ENCODE results near the gene UBIAD1. TPM values are rescaled to one million over a fixed set of nuclear protein-coding genes. Genes with fewer than 3 reads are reported as not detected.
A peak's percentile ranks its signal among the peaks of the same experiment; 100 is the strongest.

Gene UBIAD1, protein sequence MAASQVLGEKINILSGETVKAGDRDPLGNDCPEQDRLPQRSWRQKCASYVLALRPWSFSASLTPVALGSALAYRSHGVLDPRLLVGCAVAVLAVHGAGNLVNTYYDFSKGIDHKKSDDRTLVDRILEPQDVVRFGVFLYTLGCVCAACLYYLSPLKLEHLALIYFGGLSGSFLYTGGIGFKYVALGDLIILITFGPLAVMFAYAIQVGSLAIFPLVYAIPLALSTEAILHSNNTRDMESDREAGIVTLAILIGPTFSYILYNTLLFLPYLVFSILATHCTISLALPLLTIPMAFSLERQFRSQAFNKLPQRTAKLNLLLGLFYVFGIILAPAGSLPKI
- polyA plus RNA-seq, result 13.6 TPM
- long read RNA-seq, donor 1, transcript UBIAD1-202 (2 exons, 3,646 nt), result major isoform, 6 of 6 reads
- long read RNA-seq, donor 1, partial matches to known transcripts, result 0 of 6 reads
- long read RNA-seq, donor 1, other reads (novel, unspliced or antisense), result 0 of 6 reads
- long read RNA-seq, donor 2, transcript UBIAD1-202 (2 exons, 3,646 nt), result major isoform, 10 of 10 reads
- long read RNA-seq, donor 2, partial matches to known transcripts, result 0 of 10 reads
- long read RNA-seq, donor 2, other reads (novel, unspliced or antisense), result 0 of 10 reads
- long read RNA-seq, donor 3, result 0 reads
- long read RNA-seq, donor 4, partial matches to known transcripts, result 0 of 2 reads
- long read RNA-seq, donor 4, other reads (novel, unspliced or antisense), result 0 of 2 reads
- long read RNA-seq, donor 5, transcript UBIAD1-202 (2 exons, 3,646 nt), result major isoform, 7 of 7 reads
- long read RNA-seq, donor 5, partial matches to known transcripts, result 0 of 7 reads
- long read RNA-seq, donor 5, other reads (novel, unspliced or antisense), result 0 of 7 reads
- long read RNA-seq, donor 6, transcript UBIAD1-202 (2 exons, 3,646 nt), result major isoform, 12 of 12 reads
- long read RNA-seq, donor 6, partial matches to known transcripts, result 0 of 12 reads
- long read RNA-seq, donor 6, other reads (novel, unspliced or antisense), result 0 of 12 reads
- long read RNA-seq, donor 7, partial matches to known transcripts, result 0 of 3 reads
- long read RNA-seq, donor 7, other reads (novel, unspliced or antisense), result 0 of 3 reads
- long read RNA-seq, donor 8, transcript UBIAD1-202 (2 exons, 3,646 nt), result major isoform, 12 of 12 reads
- long read RNA-seq, donor 8, partial matches to known transcripts, result 0 of 12 reads
- long read RNA-seq, donor 8, other reads (novel, unspliced or antisense), result 0 of 12 reads
- long read RNA-seq, donor 9, transcript UBIAD1-202 (2 exons, 3,646 nt), result major isoform, 6 of 6 reads
- long read RNA-seq, donor 9, partial matches to known transcripts, result 0 of 6 reads
- long read RNA-seq, donor 9, other reads (novel, unspliced or antisense), result 0 of 6 reads
- long read RNA-seq, donor 10, transcript UBIAD1-202 (2 exons, 3,646 nt), result major isoform, 13 of 13 reads
- long read RNA-seq, donor 10, partial matches to known transcripts, result 0 of 13 reads
- long read RNA-seq, donor 10, other reads (novel, unspliced or antisense), result 0 of 13 reads
- long read RNA-seq, donor 11, transcript UBIAD1-202 (2 exons, 3,646 nt), result major isoform, 6 of 6 reads
- long read RNA-seq, donor 11, partial matches to known transcripts, result 0 of 6 reads
- long read RNA-seq, donor 11, other reads (novel, unspliced or antisense), result 0 of 6 reads

DNA sequence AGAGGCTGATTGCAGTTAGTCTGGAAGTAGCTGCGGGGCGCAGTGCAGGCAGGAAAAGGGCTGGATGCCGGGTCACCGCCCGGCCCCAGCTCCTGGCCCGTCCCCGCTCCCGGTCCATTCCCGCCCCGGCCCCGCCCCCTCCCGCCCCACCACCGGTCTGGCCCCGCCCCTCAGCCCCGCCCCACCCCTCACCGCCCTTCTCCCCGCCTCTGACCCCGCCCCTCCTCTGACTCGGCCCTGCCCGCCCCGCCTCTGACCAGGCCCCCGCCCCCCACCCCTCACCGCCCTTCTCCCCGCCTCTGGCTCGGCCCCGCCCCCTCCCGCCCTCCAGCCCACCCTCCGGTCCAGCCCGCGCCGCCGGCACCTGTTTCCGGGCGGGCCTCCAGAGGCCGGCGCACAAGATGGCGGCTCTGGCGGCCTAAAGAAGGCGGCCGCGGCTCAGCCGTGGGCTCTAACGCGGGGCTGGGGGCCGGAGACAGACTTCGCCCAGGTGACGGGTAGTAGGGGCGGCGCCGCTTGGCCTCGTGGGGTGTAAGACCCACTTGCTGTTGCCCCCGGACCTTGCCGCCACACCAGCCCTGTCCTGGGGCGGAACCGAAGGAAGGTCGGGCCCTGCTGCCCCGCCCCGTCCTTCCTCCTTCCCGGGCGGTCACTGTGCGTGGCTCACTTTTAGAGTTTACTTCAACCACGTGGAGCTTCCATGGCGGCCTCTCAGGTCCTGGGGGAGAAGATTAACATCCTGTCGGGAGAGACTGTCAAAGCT is at the start of gene UBIAD1:
Gene UBIAD1 (plus strand): TSS at position 367 of the 763 bp plus-strand sequence. CDS start 334 bp downstream, at position 701.
- H3K27me3 ChIP-seq (ENCODE audit: control insufficient read depth, insufficient read depth, low read length), result no peaks in the 10 kb centered on the region
- peak within 1 kb of the TSS; percentile 98 for H3K4me3 ChIP-seq (ENCODE audit: low read length)
- whole genome bisulfite sequencing (ENCODE audit: insufficient coverage, low lambda C conversion rate), result no CpG with 5 or more reads among the region's 64 CpGs
- no peaks in the 10 kb centered on the region for H3K9me3 ChIP-seq (ENCODE audit: control insufficient read depth, low read depth, low read length)
- peak within 1 kb of the TSS; percentile 98 for H3K27ac ChIP-seq (ENCODE audit: low read length)
- peaks cover 8% of the 10 kb centered on the region for H3K4me1 ChIP-seq (ENCODE audit: control insufficient read depth, insufficient read depth, low read length)
- no peaks in the 10 kb centered on the region for H3K36me3 ChIP-seq (ENCODE audit: control insufficient read depth, insufficient read depth, low read length)
- peak; percentile 76 to 94 for DNase-seq

DNA sequence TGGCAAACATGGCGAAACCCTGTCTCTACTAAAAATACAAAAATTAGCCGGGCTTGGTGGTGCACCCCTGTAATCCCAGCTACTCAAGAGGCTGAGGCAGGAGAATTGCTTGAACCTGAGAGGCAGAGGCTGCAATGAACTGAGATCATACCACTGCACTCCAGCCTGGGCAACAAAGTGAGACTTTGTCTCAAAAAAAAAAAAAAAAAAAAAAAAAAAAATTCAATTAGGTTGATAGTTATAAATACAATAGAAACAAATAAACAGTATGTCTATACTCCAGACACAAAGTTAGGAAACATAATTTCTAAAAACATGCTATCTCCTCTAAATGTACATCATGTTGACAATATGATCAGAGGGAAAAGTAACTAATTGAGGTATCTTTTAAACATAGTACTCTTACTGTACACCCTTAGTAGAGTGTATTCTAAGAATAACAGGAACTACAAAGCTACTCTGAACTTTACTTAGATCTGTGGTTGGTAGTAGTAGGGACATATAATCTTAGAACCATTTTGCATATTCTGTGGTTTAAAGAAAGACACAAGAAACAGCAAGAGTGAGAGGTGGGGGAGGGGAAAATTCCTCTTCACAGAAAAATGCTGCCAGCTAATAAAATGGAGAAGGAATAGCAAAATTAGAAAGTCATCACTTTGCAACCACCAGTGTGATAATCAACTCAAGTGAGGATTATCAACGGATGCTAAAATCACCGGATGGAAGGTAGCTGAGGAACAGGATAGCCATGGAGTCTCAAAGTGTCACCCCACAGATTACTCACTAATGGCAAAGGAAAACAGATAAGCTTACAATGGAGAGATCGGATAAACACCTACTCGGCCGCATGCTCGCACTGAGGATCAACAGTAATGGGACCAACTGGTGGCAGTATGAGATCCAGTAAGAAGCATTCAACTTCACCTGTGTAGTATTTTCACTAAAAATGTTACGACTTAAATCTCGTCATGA is 45.6 kb upstream of the UBIAD1 start:
- WGBS (ENCODE audit: insufficient coverage, low lambda C conversion rate), result 87% methylated on average over 3 of the region's 10 CpGs
- Histone ChIP-seq H3K4me3 (ENCODE audit: low read length) (no peak overlapping the region), H3K9me3 (ENCODE audit: control insufficient read depth, low read depth, low read length) (no peaks in the 10 kb centered on the region), H3K36me3 (ENCODE audit: control insufficient read depth, insufficient read depth, low read length) (peaks cover 52% of the 10 kb centered on the region), H3K4me1 (ENCODE audit: control insufficient read depth, insufficient read depth, low read length) (no peaks in the 10 kb centered on the region), H3K27me3 (ENCODE audit: control insufficient read depth, insufficient read depth, low read length) (no peaks in the 10 kb centered on the region), H3K27ac (ENCODE audit: low read length) (no peak overlapping the region)
- no peak for DNase-seq

DNA sequence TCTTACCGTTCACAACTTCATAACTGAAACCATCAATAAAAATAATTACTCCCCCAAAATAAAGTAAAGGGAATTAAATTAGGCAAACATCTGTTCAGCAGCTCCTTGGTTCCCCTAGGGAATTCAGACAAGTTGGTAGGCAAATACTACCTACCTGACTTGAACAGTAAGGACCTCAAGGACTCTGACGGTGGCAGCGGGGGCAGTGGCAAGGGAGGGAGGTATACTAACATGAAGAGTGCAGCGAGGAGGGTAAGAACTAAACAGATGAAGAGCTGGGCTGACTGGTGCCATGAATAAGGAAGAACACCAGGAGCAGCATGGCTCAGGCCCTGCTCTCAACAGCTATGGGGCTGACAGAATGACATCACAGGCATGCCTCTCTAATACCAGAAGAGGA is 43.8 kb upstream of the UBIAD1 start:
- Histone ChIP-seq H3K27ac (ENCODE audit: low read length) (no peak overlapping the region), H3K27me3 (ENCODE audit: control insufficient read depth, insufficient read depth, low read length) (no peaks in the 10 kb centered on the region), H3K4me1 (ENCODE audit: control insufficient read depth, insufficient read depth, low read length) (no peaks in the 10 kb centered on the region), H3K36me3 (ENCODE audit: control insufficient read depth, insufficient read depth, low read length) (peaks cover 68% of the 10 kb centered on the region), H3K9me3 (ENCODE audit: control insufficient read depth, low read depth, low read length) (no peaks in the 10 kb centered on the region), H3K4me3 (ENCODE audit: low read length) (no peak overlapping the region)
- no peak for DNase-seq
- WGBS (ENCODE audit: insufficient coverage, low lambda C conversion rate), result 89% methylated on average over 4 of the region's 4 CpGs

DNA sequence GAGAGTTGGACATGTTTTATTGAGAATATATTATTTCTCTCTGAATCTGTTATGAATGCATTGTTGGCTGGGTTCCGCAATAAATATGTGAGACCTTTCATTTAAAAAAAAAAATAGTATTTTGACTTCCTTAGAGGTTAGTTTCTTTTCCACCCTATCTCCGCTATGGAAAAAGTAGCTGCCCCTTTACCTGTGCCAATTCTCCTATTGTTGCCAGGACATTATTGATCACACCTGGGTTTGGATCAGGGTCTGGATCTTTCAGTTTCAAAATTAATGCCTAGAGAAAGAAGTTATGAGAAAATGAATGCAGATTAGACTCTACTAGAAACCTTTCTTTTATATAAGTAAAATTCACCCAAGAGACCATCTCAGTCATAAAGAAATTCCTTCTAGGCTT is 39.8 kb upstream of the UBIAD1 start:
- 100% methylated on average over 1 of the region's 2 CpGs for WGBS (ENCODE audit: insufficient coverage, low lambda C conversion rate)
- Histone ChIP-seq H3K4me1 (ENCODE audit: control insufficient read depth, insufficient read depth, low read length) (no peaks in the 10 kb centered on the region), H3K27me3 (ENCODE audit: control insufficient read depth, insufficient read depth, low read length) (no peaks in the 10 kb centered on the region), H3K36me3 (ENCODE audit: control insufficient read depth, insufficient read depth, low read length) (peaks cover 91% of the 10 kb centered on the region), H3K9me3 (ENCODE audit: control insufficient read depth, low read depth, low read length) (no peaks in the 10 kb centered on the region), H3K27ac (ENCODE audit: low read length) (no peak overlapping the region), H3K4me3 (ENCODE audit: low read length) (no peak overlapping the region)
- DNase-seq, result no peak

DNA sequence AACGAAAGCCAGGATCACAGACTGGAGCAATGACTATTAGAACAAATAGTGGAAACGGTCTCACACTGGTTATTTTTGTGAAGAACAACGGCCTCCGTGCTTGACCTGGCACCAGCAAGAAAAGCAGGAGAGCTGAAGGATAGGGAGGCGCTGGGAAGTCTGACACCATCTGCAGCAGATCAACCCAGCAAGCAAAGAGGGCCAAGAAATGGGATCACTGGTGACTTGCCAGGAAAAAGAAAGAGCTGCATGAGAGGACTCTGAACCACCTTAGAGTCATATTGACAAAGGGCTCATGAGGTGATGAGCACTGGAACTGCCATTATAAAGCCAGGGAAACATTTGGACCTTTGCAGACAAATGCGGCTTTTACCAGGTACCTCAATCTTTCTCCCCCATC is 35.6 kb upstream of the UBIAD1 start:
- Histone ChIP-seq H3K4me3 (ENCODE audit: low read length) (no peak overlapping the region), H3K4me1 (ENCODE audit: control insufficient read depth, insufficient read depth, low read length) (no peaks in the 10 kb centered on the region), H3K27ac (ENCODE audit: low read length) (no peak overlapping the region), H3K9me3 (ENCODE audit: control insufficient read depth, low read depth, low read length) (no peaks in the 10 kb centered on the region), H3K27me3 (ENCODE audit: control insufficient read depth, insufficient read depth, low read length) (no peaks in the 10 kb centered on the region), H3K36me3 (ENCODE audit: control insufficient read depth, insufficient read depth, low read length) (peaks cover 82% of the 10 kb centered on the region)
- no peak for DNase-seq
- 100% methylated on average over 1 of the region's 6 CpGs for WGBS (ENCODE audit: insufficient coverage, low lambda C conversion rate)

DNA sequence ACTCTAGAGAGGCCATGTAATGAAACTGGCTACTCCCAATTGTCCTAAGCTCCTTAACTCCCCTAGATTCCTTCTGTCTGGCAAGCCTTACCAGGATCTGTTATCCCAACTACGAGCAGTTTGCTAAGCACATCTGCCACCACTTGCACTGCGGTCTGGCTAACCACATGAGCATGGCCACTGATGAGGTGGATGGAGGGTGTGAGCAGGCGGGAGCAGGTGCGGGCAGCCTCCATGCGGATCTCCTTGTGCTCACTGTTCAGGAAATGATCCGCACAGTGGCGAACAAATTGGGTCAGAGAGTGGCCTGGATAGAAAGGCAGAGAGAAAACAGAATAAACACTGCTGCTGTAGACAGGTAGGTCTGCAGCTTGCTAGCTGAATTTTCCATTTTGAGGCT is 34.7 kb upstream of the UBIAD1 start:
- Histone ChIP-seq H3K36me3 (ENCODE audit: control insufficient read depth, insufficient read depth, low read length) (peaks cover 82% of the 10 kb centered on the region), H3K4me3 (ENCODE audit: low read length) (no peak overlapping the region), H3K27me3 (ENCODE audit: control insufficient read depth, insufficient read depth, low read length) (no peaks in the 10 kb centered on the region), H3K27ac (ENCODE audit: low read length) (no peak overlapping the region), H3K4me1 (ENCODE audit: control insufficient read depth, insufficient read depth, low read length) (no peaks in the 10 kb centered on the region), H3K9me3 (ENCODE audit: control insufficient read depth, low read depth, low read length) (no peaks in the 10 kb centered on the region)
- no CpG with 5 or more reads among the region's 7 CpGs for WGBS (ENCODE audit: insufficient coverage, low lambda C conversion rate)
- DNase-seq, result no peak

DNA sequence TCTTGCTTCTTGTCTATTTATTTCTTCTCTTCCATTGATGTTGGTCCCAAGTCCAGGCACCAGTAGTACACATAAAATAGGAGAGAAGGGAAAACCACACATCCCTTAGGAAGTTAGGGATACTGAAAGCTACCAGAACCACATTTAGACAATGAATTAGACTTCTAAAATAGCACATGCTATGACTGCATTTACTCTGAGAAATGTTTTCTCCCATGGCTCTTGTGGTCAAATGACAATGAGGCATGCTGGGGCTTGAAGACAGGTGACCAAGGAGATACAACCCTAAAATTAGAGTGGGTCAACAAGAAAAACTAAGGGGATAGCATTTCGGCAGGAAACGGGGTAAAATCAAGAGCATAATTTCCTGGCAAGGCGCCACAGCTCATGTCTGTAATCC is 27.8 kb upstream of the UBIAD1 start:
- H3K9me3 ChIP-seq (ENCODE audit: control insufficient read depth, low read depth, low read length), result no peaks in the 10 kb centered on the region
- H3K36me3 ChIP-seq (ENCODE audit: control insufficient read depth, insufficient read depth, low read length), result peaks cover 57% of the 10 kb centered on the region
- H3K4me3 ChIP-seq (ENCODE audit: low read length), result no peak overlapping the region
- no peak for DNase-seq
- H3K27ac ChIP-seq (ENCODE audit: low read length), result no peak overlapping the region
- H3K27me3 ChIP-seq (ENCODE audit: control insufficient read depth, insufficient read depth, low read length), result no peaks in the 10 kb centered on the region
- no CpG with 5 or more reads among the region's 3 CpGs for WGBS (ENCODE audit: insufficient coverage, low lambda C conversion rate)
- no peaks in the 10 kb centered on the region for H3K4me1 ChIP-seq (ENCODE audit: control insufficient read depth, insufficient read depth, low read length)

DNA sequence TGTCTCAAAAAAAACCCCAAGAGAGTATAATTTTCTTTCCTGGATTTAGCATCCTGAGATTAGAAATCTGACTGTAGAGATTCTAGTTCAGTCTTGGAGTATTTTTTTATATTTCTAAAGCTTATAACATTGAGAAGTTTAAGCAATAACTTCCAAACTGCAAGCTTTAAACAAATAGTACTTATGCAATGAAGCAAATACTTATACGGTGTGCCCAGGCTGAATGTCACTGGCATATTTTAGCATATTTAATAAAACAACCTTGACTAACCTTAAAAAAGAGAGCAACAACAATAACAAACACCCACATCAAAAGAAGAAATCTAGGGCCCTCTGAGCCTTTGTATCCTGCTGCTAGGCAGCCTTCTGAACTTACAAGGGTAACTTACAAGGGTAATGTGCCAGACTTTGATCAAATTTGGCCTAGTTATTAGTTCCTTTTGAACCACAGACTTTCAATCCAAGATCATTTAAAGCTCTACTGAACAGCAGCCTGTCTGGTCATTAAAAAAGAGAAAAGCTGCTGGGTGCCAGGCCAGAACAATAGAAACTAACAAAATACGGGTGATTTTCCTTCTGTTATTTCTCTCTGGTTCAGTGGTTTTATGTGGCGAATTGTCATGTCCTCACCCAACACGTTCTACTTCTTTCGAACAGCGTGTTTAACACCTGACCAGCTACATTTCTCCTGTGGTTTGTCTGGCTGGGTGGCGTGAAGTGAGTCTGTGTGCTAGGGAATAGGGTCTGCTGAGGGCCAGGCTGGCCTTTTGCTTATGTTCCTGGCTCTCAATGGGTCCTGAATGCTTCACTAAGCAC is 26.9 kb upstream of the UBIAD1 start:
- Histone ChIP-seq H3K27ac (ENCODE audit: low read length) (no peak overlapping the region), H3K27me3 (ENCODE audit: control insufficient read depth, insufficient read depth, low read length) (no peaks in the 10 kb centered on the region), H3K9me3 (ENCODE audit: control insufficient read depth, low read depth, low read length) (no peaks in the 10 kb centered on the region), H3K4me1 (ENCODE audit: control insufficient read depth, insufficient read depth, low read length) (no peaks in the 10 kb centered on the region), H3K36me3 (ENCODE audit: control insufficient read depth, insufficient read depth, low read length) (peaks cover 59% of the 10 kb centered on the region), H3K4me3 (ENCODE audit: low read length) (no peak overlapping the region)
- no peak for DNase-seq
- no CpG with 5 or more reads among the region's 7 CpGs for WGBS (ENCODE audit: insufficient coverage, low lambda C conversion rate)

Measured in large intestine (tissue), 12 donors.